ENCODE results near the gene MTMR10.

Gene MTMR10

GRCh38 chr15:30958219-30958618 is 33.2 kb downstream of the MTMR10 start:
- no peak for DNase-seq (ENCODE audit: low read depth, low spot score)

- DNase-seq (ENCODE audit: low read depth, low spot score) = no peak
Measured at GRCh38 chr15:30956216-30957124, 35.0 kb downstream of the MTMR10 start.

GRCh38 chr15:30954674-30955073 is 36.8 kb downstream of the MTMR10 start:
- no peak for DNase-seq (ENCODE audit: low read depth, low spot score)

- peak; percentile 50 for DNase-seq (ENCODE audit: low read depth, low spot score)
Measured at GRCh38 chr15:30953731-30954378, 37.6 kb downstream of the MTMR10 start.

- DNase-seq (ENCODE audit: low read depth, low spot score) = no peak
Measured at GRCh38 chr15:30953183-30953582, 38.2 kb downstream of the MTMR10 start.

- DNase-seq (ENCODE audit: low read depth, low spot score) = no peak
Measured at GRCh38 chr15:30943654-30944335, 47.6 kb downstream of the MTMR10 start.

- DNase-seq (ENCODE audit: low read depth, low spot score) = no peak
Measured at GRCh38 chr15:30941520-30941919, 49.9 kb downstream of the MTMR10 start.

- DNase-seq (ENCODE audit: low read depth, low spot score) = no peak
Measured at GRCh38 chr15:30940359-30940758, 51.1 kb downstream of the MTMR10 start.

GRCh38 chr15:30939161-30939560 is 52.3 kb downstream of the MTMR10 start:
- no peak for DNase-seq (ENCODE audit: low read depth, low spot score)

- no peak for DNase-seq (ENCODE audit: low read depth, low spot score)
Measured at GRCh38 chr15:30933293-30933692, 58.1 kb downstream of the MTMR10 start.

- no peak for DNase-seq (ENCODE audit: low read depth, low spot score)
Measured at GRCh38 chr15:30930422-30930821, 61.0 kb downstream of the MTMR10 start.

- no peak for DNase-seq (ENCODE audit: low read depth, low spot score)
Measured at GRCh38 chr15:30929982-30930381, 61.4 kb downstream of the MTMR10 start.

- DNase-seq (ENCODE audit: low read depth, low spot score) = no peak
Measured at GRCh38 chr15:30929064-30929669, 62.3 kb downstream of the MTMR10 start.

- DNase-seq (ENCODE audit: low read depth, low spot score) = no peak
Measured at GRCh38 chr15:30928076-30928475, 63.4 kb downstream of the MTMR10 start.

GRCh38 chr15:30927148-30927761 is 64.2 kb downstream of the MTMR10 start:
- DNase-seq (ENCODE audit: low read depth, low spot score) = no peak

- no peak for DNase-seq (ENCODE audit: low read depth, low spot score)
Measured at GRCh38 chr15:30926161-30926560, 65.3 kb downstream of the MTMR10 start.

GRCh38 chr15:30925686-30926085 is 65.7 kb downstream of the MTMR10 start:
- no peak for DNase-seq (ENCODE audit: low read depth, low spot score)

GRCh38 chr15:30924353-30924752 is 67.1 kb downstream of the MTMR10 start:
- peak; percentile 26 for DNase-seq (ENCODE audit: low read depth, low spot score)

GRCh38 chr15:30923429-30923828 is 68.0 kb downstream of the MTMR10 start:
- no peak for DNase-seq (ENCODE audit: low read depth, low spot score)

GRCh38 chr15:30922480-30923311 is 68.7 kb downstream of the MTMR10 start:
- DNase-seq (ENCODE audit: low read depth, low spot score) = peak; percentile 18

Data from smooth muscle cell of the brain vasculature (primary cell).